BE2C (cell line): Measurements from ENCODE around the gene MFAP3.

Experiments
- DNase-seq: peaks from one replicate; pipeline ENCODE4 v3.0.0-alpha.2; 2020
- H3K27me3 ChIP-seq: fragments of 250-450 bp; sonication (Bioruptor Pico); 2 replicates; pipeline ENCODE4 v1.5.1; 2020; ENCODE audit warnings: mild to moderate bottlenecking
- H3K36me3 ChIP-seq: fragments of 250-450 bp; sonication (Bioruptor Pico); 2 replicates; pipeline ENCODE4 v1.5.1; 2020; ENCODE audit warnings: mild to moderate bottlenecking
- H3K4me1 ChIP-seq: fragments of 250-450 bp; sonication (Bioruptor Pico); 2 replicates; pipeline ENCODE4 v1.5.1; 2020
- H3K4me3 ChIP-seq: 2 replicates; pipeline ENCODE4 v1.5.1; 2011; ENCODE audit warnings: low read depth, low read length
- H3K9me3 ChIP-seq: fragments of 250-450 bp; sonication (Bioruptor Pico); 2 replicates; pipeline ENCODE4 v1.5.1; 2020
- CTCF ChIP-seq: IDR thresholded peaks from 2 replicates; pipeline ENCODE4 v1.5.1; 2012; ENCODE audit warnings: mild to moderate bottlenecking, low read depth, low read length

The MFAP3 gene

DNA sequence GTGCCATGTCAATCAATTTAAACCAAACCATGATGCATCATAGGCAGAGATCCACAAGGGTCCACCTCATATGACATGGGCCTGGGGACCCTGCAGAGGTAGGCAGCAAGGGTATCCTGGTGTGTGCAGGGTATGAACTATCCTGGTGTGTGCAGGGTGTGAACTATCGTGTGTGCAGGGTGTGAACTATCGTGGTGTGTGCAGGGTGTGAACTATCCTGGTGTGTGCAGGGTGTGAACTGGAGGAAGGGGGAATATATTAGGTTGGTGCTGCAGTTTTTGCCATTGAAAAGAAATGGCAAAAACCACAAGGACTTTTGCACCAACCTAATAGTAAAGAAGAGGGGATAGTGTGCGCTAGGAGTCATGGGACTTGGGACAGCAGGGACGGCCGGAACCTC, 50.0 kb downstream of the MFAP3 start:
- no peak for TF ChIP-seq CTCF
- Histone ChIP-seq H3K4me1 (no peaks in the 10 kb centered on the region), H3K27me3 (no peaks in the 10 kb centered on the region), H3K9me3 (no peaks in the 10 kb centered on the region), H3K36me3 (no peaks in the 10 kb centered on the region), H3K4me3 (no peak overlapping the region)
- DNase-seq: no peak

DNA sequence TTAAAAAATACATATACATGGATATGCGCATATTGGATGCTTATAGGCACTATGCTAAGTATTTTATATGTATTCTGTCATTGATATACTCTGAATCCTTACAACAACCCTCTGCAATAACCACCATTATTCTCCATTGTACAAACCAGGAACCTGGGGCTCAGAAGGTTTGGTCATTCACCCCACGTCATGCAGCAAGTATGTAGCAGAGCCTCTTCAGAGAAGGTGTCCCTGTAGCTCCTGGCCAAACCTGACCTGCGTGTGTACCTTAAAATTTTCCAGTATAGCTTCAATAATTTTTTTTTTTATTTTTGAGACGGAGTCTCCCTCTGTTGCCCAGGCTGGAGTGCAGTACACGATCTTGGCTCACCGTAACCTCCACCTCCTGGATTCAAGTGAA, 51.9 kb downstream of the MFAP3 start:
- no peaks in the 10 kb centered on the region for H3K4me1 ChIP-seq
- TF ChIP-seq CTCF: no peak
- DNase-seq: no peak
- H3K36me3 ChIP-seq: no peaks in the 10 kb centered on the region
- H3K9me3 ChIP-seq: no peaks in the 10 kb centered on the region
- H3K27me3 ChIP-seq: no peaks in the 10 kb centered on the region
- no peak overlapping the region for H3K4me3 ChIP-seq

DNA sequence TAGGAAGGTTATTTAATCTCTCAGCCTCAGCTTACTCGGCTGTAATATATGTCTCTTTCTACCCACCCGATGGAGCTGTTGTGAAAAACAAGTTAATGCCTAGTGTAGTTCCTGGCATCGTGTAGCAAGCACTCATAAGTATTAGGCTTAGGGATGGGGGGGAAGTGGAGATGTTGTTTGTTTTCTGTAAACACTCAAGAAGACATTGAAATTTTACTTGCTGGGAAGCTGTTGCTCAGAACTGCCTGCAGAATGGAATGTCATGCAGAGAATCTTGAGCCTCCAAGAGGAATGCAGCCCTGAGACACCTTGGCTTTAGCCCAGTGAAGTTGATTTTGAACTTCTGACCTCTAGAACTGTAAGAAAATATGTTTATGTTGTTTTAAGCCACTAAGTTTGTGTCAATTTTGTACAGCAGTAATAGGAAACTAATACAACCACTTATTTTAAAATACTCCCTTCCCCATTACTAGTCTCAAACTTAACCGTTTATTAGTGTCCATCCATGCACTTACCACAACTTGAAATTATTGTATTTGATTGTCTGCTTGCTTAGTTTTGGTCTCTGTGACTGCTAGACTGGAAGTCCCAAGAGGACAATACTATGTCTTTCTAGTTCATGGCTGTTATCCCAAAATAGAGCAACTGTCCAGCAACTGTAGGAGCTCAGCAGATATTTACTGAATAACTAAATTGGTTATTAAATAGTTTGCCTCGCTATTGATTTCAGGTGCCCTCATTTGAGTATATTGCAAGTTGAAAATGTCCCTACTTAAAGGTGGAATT, 53.8 kb downstream of the MFAP3 start:
- Histone ChIP-seq H3K4me3 (no peak overlapping the region), H3K27me3 (no peaks in the 10 kb centered on the region), H3K4me1 (no peaks in the 10 kb centered on the region), H3K36me3 (no peaks in the 10 kb centered on the region), H3K9me3 (no peaks in the 10 kb centered on the region)
- no peak for TF ChIP-seq CTCF
- no peak for DNase-seq

- Histone ChIP-seq H3K9me3 (no peaks in the 10 kb centered on the region), H3K4me1 (no peaks in the 10 kb centered on the region), H3K27me3 (no peaks in the 10 kb centered on the region), H3K36me3 (no peaks in the 10 kb centered on the region), H3K4me3 (no peak overlapping the region)
- TF ChIP-seq CTCF: no peak
- no peak for DNase-seq
These were observed 54.4 kb downstream of the MFAP3 start for GRCh38 chr5:154093142-154093532.

DNA sequence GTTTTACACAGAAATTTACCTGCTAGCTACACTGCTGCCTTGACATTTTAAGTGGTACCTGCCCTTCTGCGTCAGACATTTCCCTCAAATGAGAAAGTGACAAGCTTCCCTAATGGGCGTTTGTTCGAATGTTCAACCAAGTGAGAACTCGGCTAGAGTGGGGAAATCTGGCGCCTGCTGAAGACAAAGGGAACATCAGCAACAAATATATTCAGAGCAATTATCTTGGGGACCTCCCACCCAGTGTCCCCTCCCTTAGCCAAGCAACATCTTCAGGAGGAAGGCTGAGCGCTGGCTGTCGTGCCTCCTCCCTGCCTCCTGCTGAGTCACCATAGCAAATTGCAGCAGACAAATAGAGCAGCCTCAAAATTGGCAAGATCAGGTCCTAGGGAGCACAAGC, 57.1 kb downstream of the MFAP3 start:
- no peak for TF ChIP-seq CTCF
- no peaks in the 10 kb centered on the region for H3K4me1 ChIP-seq
- DNase-seq: no peak
- H3K4me3 ChIP-seq: no peak overlapping the region
- no peaks in the 10 kb centered on the region for H3K27me3 ChIP-seq
- H3K9me3 ChIP-seq: no peaks in the 10 kb centered on the region
- H3K36me3 ChIP-seq: no peaks in the 10 kb centered on the region

DNA sequence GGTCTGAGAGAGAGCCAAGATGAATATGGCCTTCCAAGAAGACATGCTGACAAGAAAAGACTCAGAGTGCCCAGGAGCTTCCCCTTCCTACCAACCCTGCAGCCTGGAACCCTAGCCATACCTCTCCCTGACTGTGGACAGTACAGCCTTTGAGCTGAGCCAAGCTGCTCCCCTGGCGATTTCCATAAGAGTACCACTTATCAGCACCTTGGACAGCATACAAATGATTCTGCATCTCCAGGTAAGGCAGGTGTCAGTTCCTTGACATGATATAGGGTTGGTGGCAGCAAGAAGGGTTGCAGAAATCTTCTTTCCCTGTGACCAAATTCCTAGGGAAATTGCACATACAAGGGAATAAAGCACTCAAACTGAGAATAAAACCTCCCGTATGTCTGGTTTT, 58.3 kb downstream of the MFAP3 start:
- Histone ChIP-seq H3K9me3 (no peaks in the 10 kb centered on the region), H3K27me3 (no peaks in the 10 kb centered on the region), H3K4me3 (no peak overlapping the region), H3K4me1 (no peaks in the 10 kb centered on the region), H3K36me3 (no peaks in the 10 kb centered on the region)
- no peak for TF ChIP-seq CTCF
- no peak for DNase-seq
